ENCODE data around the gene SYN1. TPM values are rescaled to one million over a fixed set of nuclear protein-coding genes. Genes with fewer than 3 reads are reported as not detected.

The SYN1 gene
- polyA plus RNA-seq, 1 experiment: 0.23 TPM

GRCh38 chrX:47625365-47625764, 5.7 kb upstream of the SYN1 start:
- TF ChIP-seq, protein P1, sequence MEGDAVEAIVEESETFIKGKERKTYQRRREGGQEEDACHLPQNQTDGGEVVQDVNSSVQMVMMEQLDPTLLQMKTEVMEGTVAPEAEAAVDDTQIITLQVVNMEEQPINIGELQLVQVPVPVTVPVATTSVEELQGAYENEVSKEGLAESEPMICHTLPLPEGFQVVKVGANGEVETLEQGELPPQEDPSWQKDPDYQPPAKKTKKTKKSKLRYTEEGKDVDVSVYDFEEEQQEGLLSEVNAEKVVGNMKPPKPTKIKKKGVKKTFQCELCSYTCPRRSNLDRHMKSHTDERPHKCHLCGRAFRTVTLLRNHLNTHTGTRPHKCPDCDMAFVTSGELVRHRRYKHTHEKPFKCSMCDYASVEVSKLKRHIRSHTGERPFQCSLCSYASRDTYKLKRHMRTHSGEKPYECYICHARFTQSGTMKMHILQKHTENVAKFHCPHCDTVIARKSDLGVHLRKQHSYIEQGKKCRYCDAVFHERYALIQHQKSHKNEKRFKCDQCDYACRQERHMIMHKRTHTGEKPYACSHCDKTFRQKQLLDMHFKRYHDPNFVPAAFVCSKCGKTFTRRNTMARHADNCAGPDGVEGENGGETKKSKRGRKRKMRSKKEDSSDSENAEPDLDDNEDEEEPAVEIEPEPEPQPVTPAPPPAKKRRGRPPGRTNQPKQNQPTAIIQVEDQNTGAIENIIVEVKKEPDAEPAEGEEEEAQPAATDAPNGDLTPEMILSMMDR (IDR thresholded peaks at IDR 0.05; ENCODE audit: insufficient read depth, low read depth, low read length): no peak
- POLR2A ChIA-PET: no interaction called here
- no peaks in the 10 kb centered on the region for H3K27me3 ChIP-seq (ENCODE audit: control insufficient read depth, insufficient read depth, low read length)
- H3K4me3 ChIP-seq (ENCODE audit: low read depth, low read length): no peak overlapping the region
- no peaks in the 10 kb centered on the region for H3K36me3 ChIP-seq (ENCODE audit: control insufficient read depth, insufficient read depth, low read length)
- no peak for DNase-seq (ENCODE audit: low read depth)
- CTCF ChIA-PET: no interaction called here

GRCh38 chrX:47623540-47624027, 3.9 kb upstream of the SYN1 start:
- ChIA-PET CTCF (no interaction called here), POLR2A (no interaction called here)
- no peak for DNase-seq (ENCODE audit: low read depth)
- peak overlapping the region; percentile 39 for H3K4me3 ChIP-seq (ENCODE audit: low read depth, low read length)
- TF ChIP-seq, protein P1 (IDR thresholded peaks at IDR 0.05; ENCODE audit: insufficient read depth, low read depth, low read length): no peak
- H3K27me3 ChIP-seq (ENCODE audit: control insufficient read depth, insufficient read depth, low read length): no peaks in the 10 kb centered on the region
- no peaks in the 10 kb centered on the region for H3K36me3 ChIP-seq (ENCODE audit: control insufficient read depth, insufficient read depth, low read length)

DNA sequence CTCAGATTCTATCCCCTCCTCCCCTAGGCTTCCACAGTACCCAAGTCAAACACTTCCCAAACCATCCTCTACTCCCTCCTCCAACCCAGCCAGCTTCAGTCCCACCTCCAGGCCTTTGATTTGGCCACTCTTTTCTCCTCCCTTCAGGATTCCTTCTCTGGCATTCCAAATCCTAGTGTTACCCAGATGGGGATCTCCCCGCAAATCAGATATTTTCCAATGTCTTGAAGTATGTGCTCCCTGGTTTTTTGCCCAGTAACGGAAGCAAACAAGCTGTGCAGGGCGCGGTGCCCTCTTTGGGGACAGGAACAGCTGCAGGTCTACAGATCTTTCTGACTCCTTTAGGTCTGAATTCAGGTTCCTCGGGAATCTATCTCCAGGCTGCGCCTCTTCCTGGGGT, 2.2 kb upstream of the SYN1 start:
- TF ChIP-seq, protein P1 (IDR thresholded peaks at IDR 0.05; ENCODE audit: insufficient read depth, low read depth, low read length): no peak
- ChIA-PET POLR2A (no interaction called here), CTCF (no interaction called here)
- H3K4me3 ChIP-seq (ENCODE audit: low read depth, low read length): no peak overlapping the region
- no peak for DNase-seq (ENCODE audit: low read depth)
- 0 out of 2 replicates have a peak, but pooled peaks cover 3% of the 10 kb centered on the region for H3K27me3 ChIP-seq (ENCODE audit: control insufficient read depth, insufficient read depth, low read length)
- H3K36me3 ChIP-seq (ENCODE audit: control insufficient read depth, insufficient read depth, low read length): no peaks in the 10 kb centered on the region

GRCh38 chrX:47620303-47620685, 637 bp upstream of the SYN1 start:
- no peak overlapping the region for H3K4me3 ChIP-seq (ENCODE audit: low read depth, low read length)
- TF ChIP-seq, protein P1 (IDR thresholded peaks at IDR 0.05; ENCODE audit: insufficient read depth, low read depth, low read length): no peak
- CTCF ChIA-PET: no interaction called here
- 0 out of 2 replicates have a peak, but pooled peaks cover 3% of the 10 kb centered on the region for H3K27me3 ChIP-seq (ENCODE audit: control insufficient read depth, insufficient read depth, low read length)
- DNase-seq (ENCODE audit: low read depth): no peak
- POLR2A ChIA-PET: no interaction called here
- no peaks in the 10 kb centered on the region for H3K36me3 ChIP-seq (ENCODE audit: control insufficient read depth, insufficient read depth, low read length)

- ChIA-PET POLR2A (no interaction called here), CTCF (no interaction called here)
- no peaks in the 10 kb centered on the region for H3K36me3 ChIP-seq (ENCODE audit: control insufficient read depth, insufficient read depth, low read length)
- H3K27me3 ChIP-seq (ENCODE audit: control insufficient read depth, insufficient read depth, low read length): 0 out of 2 replicates have a peak, but pooled peaks cover 3% of the 10 kb centered on the region
- no peak overlapping the region for H3K4me3 ChIP-seq (ENCODE audit: low read depth, low read length)
- TF ChIP-seq, protein P1 (IDR thresholded peaks at IDR 0.05; ENCODE audit: insufficient read depth, low read depth, low read length): no peak
- DNase-seq (ENCODE audit: low read depth): no peak
Observed at GRCh38 chrX:47618923-47619485, 653 bp downstream of the SYN1 start.
